GM23248 (cell line): ENCODE measurements around the gene OR2AE1. TPM values are rescaled to one million over a fixed set of nuclear protein-coding genes. Genes with fewer than 3 reads are reported as not detected.

Source experiments
- DNase-seq: peaks from one replicate; pipeline ENCODE4 v3.0.0-alpha.2; 2015
- H2AFZ ChIP-seq: fragments of 200-600 bp; sonication (generic); 2 replicates; pipeline ENCODE4 v1.6.1; 2016; ENCODE audit warnings: antibody characterized with exemption
- H3F3A ChIP-seq: fragments of 200-600 bp; sonication (generic); 2 replicates; pipeline ENCODE4 v1.6.1; 2016; ENCODE audit warnings: mild to moderate bottlenecking, antibody characterized with exemption, mixed run types; ENCODE audit not compliant: insufficient read depth
- H3K27ac ChIP-seq: fragments of 200-600 bp; sonication (generic); 2 replicates; pipeline ENCODE4 v1.5.1; 2016; ENCODE audit warnings: mild to moderate bottlenecking
- H3K27me3 ChIP-seq: fragments of 200-600 bp; sonication (generic); replicated peaks from 2 replicates; pipeline ENCODE4 v1.6.1; 2016; ENCODE audit warnings: mild to moderate bottlenecking; ENCODE audit not compliant: insufficient read depth
- H3K36me3 ChIP-seq: fragments of 200-600 bp; sonication (generic); 2 replicates; pipeline ENCODE4 v1.6.1; 2016; ENCODE audit warnings: low read depth, mild to moderate bottlenecking
- H3K4me1 ChIP-seq: fragments of 200-600 bp; sonication (generic); 2 replicates; pipeline ENCODE4 v1.6.1; 2016; ENCODE audit warnings: mild to moderate bottlenecking; ENCODE audit not compliant: insufficient read depth
- H3K4me2 ChIP-seq: fragments of 200-600 bp; sonication (generic); one replicate; pipeline ENCODE4 v1.6.1; 2016; ENCODE audit warnings: mild to moderate bottlenecking; ENCODE audit not compliant: unreplicated experiment
- H3K4me3 ChIP-seq: fragments of 200-600 bp; sonication (generic); 2 replicates; pipeline ENCODE4 v1.5.1; 2016; ENCODE audit warnings: mild to moderate bottlenecking
- H3K79me2 ChIP-seq: fragments of 200-600 bp; sonication (generic); 2 replicates; pipeline ENCODE4 v1.6.1; 2016; ENCODE audit warnings: mild to moderate bottlenecking; ENCODE audit not compliant: insufficient read depth
- H3K9ac ChIP-seq: fragments of 200-600 bp; sonication (generic); 2 replicates; pipeline ENCODE4 v1.6.1; 2016; ENCODE audit warnings: mild to moderate bottlenecking
- H3K9me2 ChIP-seq: fragments of 200-600 bp; sonication (generic); 2 replicates; pipeline ENCODE4 v1.6.1; 2016; ENCODE audit warnings: mixed run types, mild to moderate bottlenecking, moderate library complexity; ENCODE audit not compliant: insufficient read depth
- H3K9me3 ChIP-seq: fragments of 200-600 bp; sonication (generic); one replicate; pipeline ENCODE4 v1.6.1; 2017; ENCODE audit warnings: low read depth
- H4K20me1 ChIP-seq: fragments of 200-600 bp; sonication (generic); 2 replicates; pipeline ENCODE4 v1.6.0; 2016; ENCODE audit not compliant: insufficient read depth
- EZH2 ChIP-seq: fragments of 200-600 bp; sonication (generic); IDR thresholded peaks from 2 replicates; pipeline ENCODE4 v1.6.1; 2018; ENCODE audit warnings: antibody characterized with exemption, mild to moderate bottlenecking; ENCODE audit not compliant: insufficient read depth, poor library complexity, severe bottlenecking
- EZH2phosphoT487 ChIP-seq: fragments of 200-600 bp; sonication (generic); IDR thresholded peaks from 2 replicates; pipeline ENCODE4 v1.6.1; 2018; ENCODE audit warnings: antibody characterized with exemption, moderate library complexity, mild to moderate bottlenecking, low read depth; ENCODE audit not compliant: insufficient read depth
- WGBS, 2 experiments: methylation state at CpG; one replicate each; pipeline ENCODE4 v1.1.6; 2015 to 2017; ENCODE audit warnings: low lambda C conversion rate in 2 of 2, low coverage in 1 of 2; ENCODE audit errors: missing lambda C conversion rate in 2 of 2; 5-methylcytosine and 5-hydroxymethylcytosine counted together
- in situ Hi-C: fragments of 300-500 bp; cut with MboI; formaldehyde crosslinking; loops from 2 replicates; pipeline ENCODE4 v1.15.0; 2020
- polyA plus RNA-seq: library from polyadenylated mRNA; unstranded; fragments of >200 nt; fragmentation: Nextera tagmentation; extraction: Ambion mirVana; gene quantifications from 2 replicates; pipeline ENCODE4 v1.2.1, GENCODE V29; 2016
- total RNA-seq: library from RNA; depleted of rRNA; stranded (reverse); fragments of >200 nt; shearing (Covaris generic); gene quantifications from 2 replicates; pipeline ENCODE4 v1.2.3, GENCODE V29; 2014

The OR2AE1 gene
- total and polyA plus RNA-seq, 2 experiments from 2014 or later: not detected

DNA sequence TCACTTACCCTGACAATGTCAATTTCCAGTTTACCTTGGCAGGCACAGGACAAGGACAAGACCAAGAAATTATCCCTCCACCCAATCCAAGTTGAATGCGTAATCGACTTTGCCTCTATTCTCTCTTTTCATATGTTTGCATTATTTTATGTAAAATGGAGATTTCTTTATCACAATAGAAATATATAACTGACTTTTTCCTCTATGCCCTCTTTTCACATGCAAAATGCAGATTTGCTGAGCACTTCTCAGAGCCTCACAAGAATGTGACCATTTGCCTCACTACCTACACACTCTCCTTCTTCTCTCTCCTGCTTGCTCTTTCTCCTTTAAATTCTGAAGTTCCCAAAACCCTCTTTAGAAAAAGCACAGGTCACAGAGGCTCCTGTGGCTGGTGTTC lies 33.9 kb downstream of the OR2AE1 start:
- H3K9me2 ChIP-seq: no peaks in the 10 kb centered on the region
- 81 to 93% methylated on average over 2 of the region's 2 CpGs for whole genome bisulfite sequencing, 2 experiments
- no peaks in the 10 kb centered on the region for H3K4me1 ChIP-seq
- H3F3A ChIP-seq: no peaks in the 10 kb centered on the region
- no peaks in the 10 kb centered on the region for H3K9me3 ChIP-seq
- in situ Hi-C loops: no loop called here
- H3K79me2 ChIP-seq: no peaks in the 10 kb centered on the region
- no peak overlapping the region for H3K4me2 ChIP-seq
- no peak for DNase-seq
- no peak overlapping the region for H3K27ac ChIP-seq
- no peak overlapping the region for H2AFZ ChIP-seq
- no peak overlapping the region for H3K9ac ChIP-seq
- peaks cover 38% of the 10 kb centered on the region for H3K27me3 ChIP-seq
- no peak overlapping the region for H3K4me3 ChIP-seq
- no peaks in the 10 kb centered on the region for H4K20me1 ChIP-seq
- no peaks in the 10 kb centered on the region for H3K36me3 ChIP-seq
- TF ChIP-seq EZH2phosphoT487 (no peak), EZH2 (no peak)

DNA sequence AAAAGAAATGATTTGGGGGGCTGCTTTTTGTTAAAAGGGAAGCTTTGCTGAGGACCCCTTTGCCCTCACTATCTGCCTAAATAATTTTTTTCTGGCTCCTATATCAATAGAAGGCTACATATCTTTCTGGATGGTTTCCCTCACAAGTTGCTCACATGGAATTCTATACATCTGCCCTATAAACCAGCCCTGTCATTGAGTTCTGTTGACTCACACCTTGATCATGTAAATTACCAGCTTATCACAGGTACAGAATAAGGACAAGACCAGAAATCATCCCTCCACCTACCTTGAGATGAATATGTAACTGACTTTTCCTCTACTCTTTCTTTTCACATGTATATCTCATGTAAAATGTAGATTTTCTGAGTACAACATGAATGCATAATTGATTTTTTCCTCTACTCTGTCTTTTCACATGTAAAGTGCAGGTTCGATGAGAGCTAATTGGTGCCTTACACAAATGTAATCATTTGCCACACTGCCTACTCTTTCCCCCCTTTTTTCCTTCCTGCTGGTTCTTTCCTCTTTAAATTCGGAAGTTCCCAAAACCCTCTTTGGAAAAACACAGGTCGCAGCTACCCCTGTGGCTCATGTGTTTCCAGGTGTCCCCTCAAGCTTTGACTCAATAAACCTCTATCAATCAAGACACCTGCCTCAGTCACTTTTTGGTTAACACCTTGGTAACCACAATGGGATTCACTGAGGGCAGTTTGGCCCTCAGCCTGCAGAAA lies 36.5 kb downstream of the OR2AE1 start:
- H3K4me3 ChIP-seq: no peak overlapping the region
- H3K9me2 ChIP-seq: no peaks in the 10 kb centered on the region
- no peaks in the 10 kb centered on the region for H3F3A ChIP-seq
- no peak overlapping the region for H3K27ac ChIP-seq
- no peaks in the 10 kb centered on the region for H3K36me3 ChIP-seq
- in situ Hi-C loops: no loop called here
- H3K27me3 ChIP-seq: peaks cover 41% of the 10 kb centered on the region
- no peak overlapping the region for H2AFZ ChIP-seq
- WGBS, 2 experiments: 32 to 43% methylated on average over 3 of the region's 3 CpGs
- no peak overlapping the region for H3K4me2 ChIP-seq
- TF ChIP-seq EZH2: no peak
- no peak for TF ChIP-seq EZH2phosphoT487
- H3K9ac ChIP-seq: no peak overlapping the region
- no peak for DNase-seq
- no peaks in the 10 kb centered on the region for H4K20me1 ChIP-seq
- no peaks in the 10 kb centered on the region for H3K9me3 ChIP-seq
- no peaks in the 10 kb centered on the region for H3K4me1 ChIP-seq
- H3K79me2 ChIP-seq: no peaks in the 10 kb centered on the region

DNA sequence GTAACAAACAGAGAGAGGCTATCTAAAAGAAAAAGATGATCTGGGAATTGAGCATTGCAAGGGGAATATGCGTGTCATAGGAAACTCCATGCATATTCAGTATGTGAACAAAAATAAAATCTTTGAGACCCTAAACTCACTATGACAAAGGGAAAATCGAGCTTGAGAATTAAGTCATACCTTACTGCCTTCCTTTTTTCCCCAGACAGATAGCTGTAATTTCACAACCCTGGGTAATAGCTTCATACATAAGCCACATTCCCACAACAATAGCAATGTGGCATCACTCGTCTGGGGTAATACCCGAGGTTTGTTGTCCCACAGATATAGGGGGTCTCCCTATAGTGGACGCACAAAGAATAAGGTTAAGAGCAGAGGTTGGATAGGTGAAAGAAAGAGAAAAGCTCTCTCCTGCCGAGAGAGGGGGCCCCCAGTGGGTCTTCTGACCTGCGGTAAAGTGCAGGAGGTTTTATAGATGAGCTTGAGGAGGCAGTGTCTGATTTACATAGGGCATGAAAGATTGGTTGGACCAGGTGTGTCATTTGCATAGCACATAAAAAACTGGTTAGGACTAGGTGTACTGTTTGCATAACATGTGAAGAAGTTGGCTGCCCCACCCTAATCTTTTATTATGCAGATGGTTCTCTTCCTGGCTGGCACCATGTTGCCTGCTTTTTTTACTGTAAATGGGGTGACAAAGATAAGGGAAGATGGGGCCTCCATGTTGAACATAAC lies 37.4 kb downstream of the OR2AE1 start:
- Histone ChIP-seq H4K20me1 (no peaks in the 10 kb centered on the region), H3K9me2 (no peaks in the 10 kb centered on the region), H3K27ac (no peak overlapping the region), H3K79me2 (no peaks in the 10 kb centered on the region), H3K9ac (no peak overlapping the region), H3F3A (no peaks in the 10 kb centered on the region), H3K4me1 (no peaks in the 10 kb centered on the region), H3K4me2 (no peak overlapping the region), H3K9me3 (no peaks in the 10 kb centered on the region), H2AFZ (no peak overlapping the region), H3K27me3 (peaks cover 41% of the 10 kb centered on the region), H3K4me3 (no peak overlapping the region), H3K36me3 (no peaks in the 10 kb centered on the region)
- no peak for TF ChIP-seq EZH2
- no peak for TF ChIP-seq EZH2phosphoT487
- in situ Hi-C loops: no loop called here
- no peak for DNase-seq
- WGBS, 2 experiments: 2 to 4% methylated on average over 7 of the region's 7 CpGs

DNA sequence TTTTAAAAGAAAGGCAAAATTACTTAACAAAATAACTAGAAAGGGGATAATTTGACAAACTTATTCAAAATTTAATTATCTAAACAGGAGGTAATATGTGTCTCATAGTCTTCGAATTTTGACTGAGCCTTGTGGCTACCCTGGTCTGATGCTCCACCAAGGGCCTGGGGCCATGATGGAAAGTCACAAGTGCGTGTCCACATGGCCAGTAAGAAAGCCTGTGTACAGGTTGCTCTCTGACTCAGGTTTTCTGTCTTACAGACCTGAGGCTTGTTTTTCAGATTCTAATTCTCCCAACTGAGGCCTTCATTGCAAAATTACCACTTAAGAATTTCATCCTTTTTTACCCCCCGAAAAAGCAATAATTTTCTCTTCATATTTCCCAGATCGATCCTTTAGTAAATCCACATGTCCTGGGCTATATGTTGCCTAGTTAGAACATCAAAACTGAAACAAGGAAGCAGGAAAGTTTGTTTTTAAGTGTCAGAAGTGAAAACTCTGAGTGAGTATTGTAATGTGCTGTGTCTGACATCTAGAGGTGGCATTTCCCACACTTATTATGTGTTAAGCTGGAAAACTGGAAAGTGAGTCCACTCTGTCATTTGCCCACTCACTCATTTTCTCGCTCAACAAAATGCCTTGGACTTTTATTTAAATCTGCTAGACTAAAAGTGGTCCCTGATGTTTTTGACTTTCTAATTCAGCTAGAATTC lies 39.0 kb downstream of the OR2AE1 start:
- Histone ChIP-seq H3K36me3 (no peaks in the 10 kb centered on the region), H3K9me3 (no peaks in the 10 kb centered on the region), H3K79me2 (no peaks in the 10 kb centered on the region), H3K27ac (no peak overlapping the region), H3F3A (no peaks in the 10 kb centered on the region), H2AFZ (peak overlapping the region; percentile 28; the same call in 1 of the 2 replicates), H4K20me1 (no peaks in the 10 kb centered on the region), H3K9me2 (no peaks in the 10 kb centered on the region), H3K9ac (no peak overlapping the region), H3K27me3 (peaks cover 41% of the 10 kb centered on the region), H3K4me1 (no peaks in the 10 kb centered on the region), H3K4me3 (no peak overlapping the region), H3K4me2 (no peak overlapping the region)
- in situ Hi-C loops: no loop called here
- TF ChIP-seq EZH2 (no peak), EZH2phosphoT487 (no peak)
- 63 to 66% methylated on average over 5 of the region's 5 CpGs for WGBS, 2 experiments
- peak; percentile 23 for DNase-seq
